Activated CD4-positive, alpha-beta T cell treated with anti-CD3 and anti-CD28 coated beads, Interleukin-2, Interleukin-6, amounts not matched to agents 100 ng/mL and 50 ng/mL, durations not matched to agents 16 hours and 8 hours (primary cell): Measurements from ENCODE around the gene PTPRD.

Experiments
- DNase-seq: peaks from one replicate; pipeline ENCODE4 v3.0.0-alpha.2; 2020

The PTPRD gene

GRCh38 chr9:10612641-10613398, at the start of gene PTPRD:
Gene PTPRD, minus strand, starts transcription at chr9:10613002.
- DNase-seq: peak; percentile 54

GRCh38 chr9:10661994-10662393, 49.2 kb upstream of the PTPRD start:
- DNase-seq: no peak

- DNase-seq: no peak
Measured at GRCh38 chr9:10661376-10661775, 48.6 kb upstream of the PTPRD start.

- no peak for DNase-seq
Measured at GRCh38 chr9:10651012-10651411, 38.2 kb upstream of the PTPRD start.

GRCh38 chr9:10649076-10649475, 36.3 kb upstream of the PTPRD start:
- DNase-seq: no peak

GRCh38 chr9:10633785-10634184, 21.0 kb upstream of the PTPRD start:
- no peak for DNase-seq

GRCh38 chr9:10614196-10614800, 1.5 kb upstream of the PTPRD start:
- no peak for DNase-seq

- no peak for DNase-seq
Measured at GRCh38 chr9:10613419-10613818, 617 bp upstream of the PTPRD start.

- DNase-seq: no peak
Measured at GRCh38 chr9:10605388-10605787, 7.4 kb downstream of the PTPRD start.

- DNase-seq: no peak
Measured at GRCh38 chr9:10604927-10605326, 7.9 kb downstream of the PTPRD start.

GRCh38 chr9:10597801-10598200, 15.0 kb downstream of the PTPRD start:
- no peak for DNase-seq

- DNase-seq: no peak
Measured at GRCh38 chr9:10594482-10594881, 18.3 kb downstream of the PTPRD start.

- no peak for DNase-seq
Measured at GRCh38 chr9:10586407-10586806, 26.4 kb downstream of the PTPRD start.

GRCh38 chr9:10571699-10572098, 41.1 kb downstream of the PTPRD start:
- no peak for DNase-seq

- no peak for DNase-seq
Measured at GRCh38 chr9:10566848-10567247, 46.0 kb downstream of the PTPRD start.

- no peak for DNase-seq
Measured at GRCh38 chr9:10562581-10563343, 50.0 kb downstream of the PTPRD start.

- DNase-seq: no peak
Measured at GRCh38 chr9:10548348-10548747, 64.5 kb downstream of the PTPRD start.

GRCh38 chr9:10538073-10538472, 74.7 kb downstream of the PTPRD start:
- DNase-seq: no peak

GRCh38 chr9:10534850-10535249, 78.0 kb downstream of the PTPRD start:
- no peak for DNase-seq

GRCh38 chr9:10525972-10526371, 86.8 kb downstream of the PTPRD start:
- DNase-seq: no peak

GRCh38 chr9:10523164-10523563, 89.6 kb downstream of the PTPRD start:
- no peak for DNase-seq

- DNase-seq: no peak
Measured at GRCh38 chr9:10512144-10512543, 100.7 kb downstream of the PTPRD start.

- DNase-seq: no peak
Measured at GRCh38 chr9:10488937-10489336, 123.9 kb downstream of the PTPRD start.

- DNase-seq: no peak
Measured at GRCh38 chr9:10479172-10479571, 133.6 kb downstream of the PTPRD start.
